CD4-positive, alpha-beta T cell (primary cell): ENCODE measurements around the gene IBA57. TPM values are rescaled to one million over a fixed set of nuclear protein-coding genes. Genes with fewer than 3 reads are reported as not detected.

Source experiments
- ATAC-seq: fragments of 200-7000 bp; cut with Tn5 transposase; one replicate; pipeline ENCODE4 v1.10.0; 2022; ENCODE audit warnings: mild to moderate bottlenecking; ENCODE audit not compliant: poor library complexity
- CTCF ChIA-PET: fragments of 350-600 bp; sonication (Branson Sonifier 250); formaldehyde crosslinking; loops from one replicate; lab custom pipeline; 2021; ENCODE audit warnings: antibody characterized with exemption, inconsistent platforms; lab: Charles Lee
- POLR2A ChIA-PET: fragments of 350-600 bp; sonication (Branson Sonifier 250); formaldehyde crosslinking; loops from one replicate; lab custom pipeline; 2021; ENCODE audit warnings: antibody characterized with exemption, inconsistent platforms; lab: Charles Lee
- DNase-seq, 14 experiments: peaks; one replicate each; pipeline ENCODE4 v3.0.0-alpha.2; 2013 to 2020; ENCODE audit warnings: mixed read lengths in 2 of 14
- H3K27ac ChIP-seq, 2 donors: one replicate each; pipeline versions ENCODE4 v1.5.1 to v1.7.0; 2013; ENCODE audit warnings: low read length in 2 of 2, low read depth in 1 of 2, mild to moderate bottlenecking in 1 of 2
- H3K27me3 ChIP-seq, 2 experiments: 1 replicate in 1 of 2; 2 replicates in 1 of 2; pipeline versions ENCODE4 v1.6.1 to v1.7.0; 2013; ENCODE audit warnings: low read length in 2 of 2, control low read depth in 1 of 2, mild to moderate bottlenecking in 1 of 2, moderate library complexity in 1 of 2; ENCODE audit not compliant: insufficient read depth in 2 of 2, control insufficient read depth in 1 of 2
- H3K36me3 ChIP-seq: one replicate; pipeline ENCODE4 v1.6.1; 2013; ENCODE audit warnings: low read length, control low read depth; ENCODE audit not compliant: insufficient read depth
- H3K4me1 ChIP-seq: one replicate; pipeline ENCODE4 v1.6.1; 2013; ENCODE audit warnings: low read length, control low read depth; ENCODE audit not compliant: insufficient read depth
- H3K4me3 ChIP-seq: one replicate; pipeline ENCODE4 v1.5.1; 2013; ENCODE audit warnings: mild to moderate bottlenecking, low read length, moderate library complexity
- H3K9me3 ChIP-seq, 2 experiments: 1 replicate in 1 of 2; 2 replicates in 1 of 2; pipeline versions ENCODE4 v1.6.1 to v1.7.0; 2013; ENCODE audit warnings: low read length in 2 of 2, mild to moderate bottlenecking in 2 of 2, control low read depth in 1 of 2, moderate library complexity in 1 of 2; ENCODE audit not compliant: control insufficient read depth in 1 of 2, insufficient read depth in 1 of 2
- H3K27ac Mint-ChIP-seq: one replicate; pipeline ENCODE4 v1.8.0; 2020; ENCODE audit warnings: mixed read lengths
- H3K27me3 Mint-ChIP-seq: one replicate; pipeline ENCODE4 v1.8.0; 2021; ENCODE audit warnings: mixed read lengths
- H3K36me3 Mint-ChIP-seq: one replicate; pipeline ENCODE4 v1.8.0; 2021; ENCODE audit warnings: low read depth, mixed read lengths
- H3K4me1 Mint-ChIP-seq: one replicate; pipeline ENCODE4 v1.8.0; 2021; ENCODE audit warnings: low read depth, mixed read lengths
- H3K4me3 Mint-ChIP-seq: one replicate; pipeline ENCODE4 v1.8.0; 2020; ENCODE audit warnings: mild to moderate bottlenecking, mixed read lengths
- H3K9me3 Mint-ChIP-seq: one replicate; pipeline ENCODE4 v1.8.0; 2020; ENCODE audit warnings: mixed read lengths
- intact Hi-C, 2 experiments: fragments of 100-400 bp; cut with DNase I in 1 of 2; cut with micrococcal nuclease in 1 of 2; formaldehyde crosslinking; loops; one replicate each; pipeline versions ENCODE4 v1.15.1 to v1.9.0; 2023 to 2025; cut with DNase I, micrococcal nuclease
- total RNA-seq, 174 experiments: library from RNA in 2 of 174; stranded (reverse) in 2 of 174; gene quantifications; one replicate each; pipeline ENCODE4 v1.2.3 and lab custom pipeline; 2021 to 2026
- TF ChIP-seq, protein P1 (sequence below): fragments of 200-600 bp; IDR thresholded peaks from one replicate; pipeline ENCODE4 v1.8.0; 2022; ENCODE audit warnings: antibody characterized with exemption, mild to moderate bottlenecking

IBA57 gene
- total RNA-seq, 2 experiments from 2014 or later = 19.7 to 19.9 TPM

DNA sequence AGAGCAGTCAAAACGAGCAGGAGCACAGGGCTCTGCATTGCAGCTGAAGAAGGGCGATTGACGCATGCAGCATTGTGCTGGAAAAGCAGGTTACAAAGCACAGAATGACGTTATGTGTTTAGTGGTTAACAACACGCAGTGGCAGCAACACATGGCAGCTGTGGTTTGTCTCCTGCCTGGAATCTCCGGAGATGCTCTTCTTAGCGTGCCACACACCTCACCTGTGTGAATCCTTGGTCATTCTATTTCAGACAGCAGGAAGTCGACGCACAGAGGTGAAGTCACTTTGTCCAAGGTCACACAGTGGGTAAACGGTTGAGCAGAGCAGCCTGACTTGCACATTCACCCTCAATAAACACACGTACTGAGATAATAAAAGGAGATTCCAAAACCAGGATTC, 56.9 kb downstream of the IBA57 start:
- peaks cover 9 to 14% of the 10 kb centered on the region in 2 experiments for H3K9me3 ChIP-seq
- H3K27ac Mint-ChIP-seq = no peak overlapping the region
- TF ChIP-seq, protein P1, sequence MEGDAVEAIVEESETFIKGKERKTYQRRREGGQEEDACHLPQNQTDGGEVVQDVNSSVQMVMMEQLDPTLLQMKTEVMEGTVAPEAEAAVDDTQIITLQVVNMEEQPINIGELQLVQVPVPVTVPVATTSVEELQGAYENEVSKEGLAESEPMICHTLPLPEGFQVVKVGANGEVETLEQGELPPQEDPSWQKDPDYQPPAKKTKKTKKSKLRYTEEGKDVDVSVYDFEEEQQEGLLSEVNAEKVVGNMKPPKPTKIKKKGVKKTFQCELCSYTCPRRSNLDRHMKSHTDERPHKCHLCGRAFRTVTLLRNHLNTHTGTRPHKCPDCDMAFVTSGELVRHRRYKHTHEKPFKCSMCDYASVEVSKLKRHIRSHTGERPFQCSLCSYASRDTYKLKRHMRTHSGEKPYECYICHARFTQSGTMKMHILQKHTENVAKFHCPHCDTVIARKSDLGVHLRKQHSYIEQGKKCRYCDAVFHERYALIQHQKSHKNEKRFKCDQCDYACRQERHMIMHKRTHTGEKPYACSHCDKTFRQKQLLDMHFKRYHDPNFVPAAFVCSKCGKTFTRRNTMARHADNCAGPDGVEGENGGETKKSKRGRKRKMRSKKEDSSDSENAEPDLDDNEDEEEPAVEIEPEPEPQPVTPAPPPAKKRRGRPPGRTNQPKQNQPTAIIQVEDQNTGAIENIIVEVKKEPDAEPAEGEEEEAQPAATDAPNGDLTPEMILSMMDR = no peak
- no peak overlapping the region for H3K4me3 Mint-ChIP-seq
- H3K27me3 Mint-ChIP-seq = no peaks in the 10 kb centered on the region
- H3K27ac ChIP-seq = no peak overlapping the region
- CTCF ChIA-PET = no interaction called here
- ATAC-seq (no peak), DNase-seq (no peak)
- intact Hi-C loops = no loop called here
- no peaks in the 10 kb centered on the region for H3K4me1 ChIP-seq
- H3K36me3 ChIP-seq = peaks cover 27% of the 10 kb centered on the region
- POLR2A ChIA-PET = no interaction called here
- no peak overlapping the region for H3K4me3 ChIP-seq
- H3K27me3 ChIP-seq = no peaks in the 10 kb centered on the region
- no peaks in the 10 kb centered on the region for H3K9me3 Mint-ChIP-seq
- H3K4me1 Mint-ChIP-seq = peaks cover 8% of the 10 kb centered on the region
- peaks cover 90% of the 10 kb centered on the region for H3K36me3 Mint-ChIP-seq

DNA sequence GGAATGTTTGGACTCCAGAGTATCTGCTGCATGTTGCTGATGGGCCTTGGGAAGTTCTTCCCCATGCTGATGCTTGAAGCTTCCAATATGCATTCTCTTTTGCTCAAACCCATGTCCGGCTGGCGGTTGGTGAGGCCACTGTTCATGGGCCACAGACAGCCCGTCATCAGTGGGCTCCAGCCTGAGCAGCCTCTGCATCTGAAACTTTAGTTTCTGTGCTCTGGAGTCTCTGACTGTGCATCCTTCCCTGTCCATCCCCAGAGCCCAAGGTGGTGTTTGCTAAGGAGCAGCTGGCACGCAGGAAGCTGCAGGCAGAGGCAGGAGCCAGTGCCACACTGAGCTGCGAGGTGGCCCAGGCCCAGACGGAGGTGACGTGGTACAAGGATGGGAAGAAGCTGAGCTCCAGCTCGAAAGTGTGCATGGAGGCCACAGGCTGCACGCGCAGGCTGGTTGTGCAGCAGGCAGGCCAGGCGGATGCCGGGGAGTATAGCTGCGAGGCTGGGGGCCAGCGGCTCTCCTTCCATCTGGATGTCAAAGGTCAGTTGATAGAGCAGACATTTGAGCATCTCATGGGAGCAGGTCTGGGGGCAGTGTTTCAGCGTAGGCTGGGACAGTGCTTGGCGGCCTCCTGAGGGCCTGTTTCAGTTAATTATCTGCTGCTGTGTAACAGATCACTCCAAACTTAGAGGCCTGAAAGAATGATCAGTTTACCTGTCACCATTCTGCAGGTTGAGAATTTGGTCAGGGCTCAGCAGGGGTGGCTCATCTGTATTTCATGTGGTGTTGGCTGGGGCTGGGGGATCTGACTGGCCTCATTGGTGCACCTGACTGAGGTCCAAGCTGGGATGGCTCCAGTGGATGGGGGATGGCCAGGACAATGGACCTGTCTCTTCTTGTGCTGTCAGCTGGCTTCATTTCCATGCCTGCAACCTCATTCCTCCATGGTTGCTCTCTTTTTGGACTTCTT, 58.9 kb downstream of the IBA57 start:
- Mint-ChIP-seq H3K9me3 (no peaks in the 10 kb centered on the region), H3K36me3 (peaks cover 88% of the 10 kb centered on the region), H3K27ac (no peak overlapping the region), H3K4me3 (no peak overlapping the region), H3K27me3 (no peaks in the 10 kb centered on the region), H3K4me1 (peaks cover 8% of the 10 kb centered on the region)
- Histone ChIP-seq H3K27me3 (no peaks in the 10 kb centered on the region), H3K36me3 (peaks cover 24% of the 10 kb centered on the region), H3K4me1 (no peaks in the 10 kb centered on the region), H3K4me3 (no peak overlapping the region), H3K9me3 (peaks cover 9 to 14% of the 10 kb centered on the region in 2 experiments), H3K27ac (no peak overlapping the region)
- ChIA-PET CTCF (no interaction called here), POLR2A (no interaction called here)
- TF ChIP-seq, protein P1 = no peak
- ATAC-seq = no peak
- intact Hi-C loops = no loop called here
- DNase-seq = no peak

DNA sequence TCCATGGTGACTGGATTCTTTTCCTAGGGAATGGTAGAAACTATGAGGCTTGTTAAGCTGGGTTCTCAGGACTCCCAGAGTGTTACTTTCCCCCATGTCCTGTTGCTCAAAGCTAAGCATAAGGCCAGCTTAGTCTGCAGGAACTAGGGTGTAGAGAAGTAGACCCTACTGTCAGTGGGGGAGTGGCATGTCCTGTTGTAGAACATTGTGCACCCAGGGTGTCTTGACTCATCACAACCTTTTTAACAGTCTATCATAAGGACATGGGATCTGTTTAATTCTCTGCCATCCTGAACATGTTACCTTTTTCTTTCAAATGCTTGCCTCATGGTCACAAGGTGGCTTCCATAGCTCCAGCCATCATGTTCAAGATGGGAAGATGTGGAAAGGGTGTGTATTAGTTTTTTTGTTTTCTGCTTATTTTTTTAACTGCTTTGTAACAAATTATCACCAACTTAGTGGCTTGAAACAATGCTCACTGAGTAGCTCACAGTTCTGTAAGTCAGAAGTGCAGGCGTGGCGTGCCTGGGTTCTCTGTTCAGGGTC, 59.6 kb downstream of the IBA57 start:
- POLR2A ChIA-PET = no interaction called here
- Histone ChIP-seq H3K4me3 (no peak overlapping the region), H3K9me3 (peaks cover 9 to 14% of the 10 kb centered on the region in 2 experiments), H3K27me3 (no peaks in the 10 kb centered on the region), H3K36me3 (peaks cover 23% of the 10 kb centered on the region), H3K27ac (no peak overlapping the region), H3K4me1 (no peaks in the 10 kb centered on the region)
- ATAC-seq = no peak
- H3K27me3 Mint-ChIP-seq = no peaks in the 10 kb centered on the region
- CTCF ChIA-PET = no interaction called here
- TF ChIP-seq, protein P1 = no peak
- no peak overlapping the region for H3K4me3 Mint-ChIP-seq
- no peak for DNase-seq
- H3K27ac Mint-ChIP-seq = no peak overlapping the region
- H3K9me3 Mint-ChIP-seq = no peaks in the 10 kb centered on the region
- H3K4me1 Mint-ChIP-seq = peaks cover 8% of the 10 kb centered on the region
- intact Hi-C loops = no loop called here
- H3K36me3 Mint-ChIP-seq = peaks cover 86% of the 10 kb centered on the region
